GM18858 (cell line): ENCODE measurements around the gene NRSN2.

Experiments
- ATAC-seq: cut with Tn5 transposase; IDR thresholded peaks from one replicate; pipeline ENCODE4 v1.9.1; 2021; ENCODE audit not compliant: unreplicated experiment

NRSN2 gene, protein sequence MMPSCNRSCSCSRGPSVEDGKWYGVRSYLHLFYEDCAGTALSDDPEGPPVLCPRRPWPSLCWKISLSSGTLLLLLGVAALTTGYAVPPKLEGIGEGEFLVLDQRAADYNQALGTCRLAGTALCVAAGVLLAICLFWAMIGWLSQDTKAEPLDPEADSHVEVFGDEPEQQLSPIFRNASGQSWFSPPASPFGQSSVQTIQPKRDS

DNA sequence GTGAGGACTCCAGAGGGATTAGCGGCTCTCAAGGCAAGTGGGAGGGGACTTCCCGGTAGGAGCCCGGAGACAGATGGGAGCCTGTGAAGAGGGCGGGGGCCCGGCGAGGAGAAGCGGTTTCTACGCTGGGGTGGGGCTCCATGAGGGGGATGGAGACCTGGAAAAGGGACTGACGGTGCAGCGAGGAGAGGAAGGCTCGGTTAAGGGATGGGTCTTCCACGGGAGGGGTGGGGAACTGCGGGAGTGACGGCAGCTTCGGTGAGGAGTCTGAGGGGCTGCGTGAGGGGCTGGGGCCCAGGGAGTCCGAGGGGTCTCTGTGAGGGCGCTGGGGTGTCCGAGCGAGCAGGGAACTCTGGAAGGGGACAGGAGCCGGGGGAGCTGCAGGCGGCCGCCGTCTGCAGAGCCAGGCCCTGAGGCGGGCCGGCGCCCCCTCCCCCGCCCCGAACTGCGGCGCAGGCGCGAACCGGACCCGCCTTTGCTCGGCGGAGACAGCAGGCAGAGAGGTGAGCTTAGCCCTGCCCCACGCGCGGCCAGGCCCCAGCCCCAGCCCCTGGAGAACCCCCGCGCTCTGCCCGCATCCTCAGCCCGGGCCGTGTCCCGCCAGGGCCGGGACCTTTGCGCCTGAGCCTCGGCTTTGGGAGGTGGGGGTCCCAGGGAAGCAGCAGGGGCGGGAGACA, at the start of gene NRSN2:
NRSN2 (plus strand) TSS at position 472 of the 677 bp plus-strand sequence. CDS start 2,533 bp downstream, outside the sequence.
- ATAC-seq, result no peak

DNA sequence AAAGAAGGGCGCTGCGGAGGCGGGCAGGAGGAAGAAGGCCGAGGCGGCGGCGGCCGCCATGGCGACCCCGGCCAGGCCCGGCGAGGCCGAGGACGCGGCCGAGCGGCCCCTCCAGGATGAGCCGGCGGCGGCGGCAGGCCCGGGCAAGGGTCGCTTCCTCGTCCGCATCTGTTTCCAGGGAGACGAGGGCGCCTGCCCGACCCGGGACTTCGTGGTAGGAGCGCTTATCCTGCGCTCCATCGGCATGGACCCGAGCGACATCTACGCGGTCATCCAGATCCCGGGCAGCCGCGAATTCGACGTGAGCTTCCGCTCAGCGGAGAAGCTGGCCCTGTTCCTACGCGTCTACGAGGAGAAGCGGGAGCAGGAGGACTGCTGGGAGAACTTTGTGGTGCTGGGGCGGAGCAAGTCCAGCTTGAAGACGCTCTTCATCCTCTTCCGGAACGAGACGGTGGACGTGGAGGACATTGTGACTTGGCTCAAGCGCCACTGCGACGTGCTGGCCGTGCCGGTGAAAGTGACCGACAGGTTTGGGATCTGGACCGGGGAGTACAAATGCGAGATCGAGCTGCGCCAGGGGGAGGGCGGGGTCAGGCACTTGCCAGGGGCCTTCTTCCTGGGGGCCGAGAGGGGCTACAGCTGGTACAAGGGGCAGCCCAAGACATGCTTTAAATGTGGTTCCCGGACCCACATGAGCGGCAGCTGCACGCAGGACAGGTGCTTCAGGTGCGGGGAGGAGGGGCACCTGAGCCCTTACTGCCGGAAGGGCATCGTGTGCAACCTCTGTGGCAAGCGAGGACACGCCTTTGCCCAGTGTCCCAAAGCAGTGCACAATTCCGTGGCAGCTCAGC, 48.8 kb upstream of the NRSN2 start:
- ATAC-seq, result peak; percentile 9

DNA sequence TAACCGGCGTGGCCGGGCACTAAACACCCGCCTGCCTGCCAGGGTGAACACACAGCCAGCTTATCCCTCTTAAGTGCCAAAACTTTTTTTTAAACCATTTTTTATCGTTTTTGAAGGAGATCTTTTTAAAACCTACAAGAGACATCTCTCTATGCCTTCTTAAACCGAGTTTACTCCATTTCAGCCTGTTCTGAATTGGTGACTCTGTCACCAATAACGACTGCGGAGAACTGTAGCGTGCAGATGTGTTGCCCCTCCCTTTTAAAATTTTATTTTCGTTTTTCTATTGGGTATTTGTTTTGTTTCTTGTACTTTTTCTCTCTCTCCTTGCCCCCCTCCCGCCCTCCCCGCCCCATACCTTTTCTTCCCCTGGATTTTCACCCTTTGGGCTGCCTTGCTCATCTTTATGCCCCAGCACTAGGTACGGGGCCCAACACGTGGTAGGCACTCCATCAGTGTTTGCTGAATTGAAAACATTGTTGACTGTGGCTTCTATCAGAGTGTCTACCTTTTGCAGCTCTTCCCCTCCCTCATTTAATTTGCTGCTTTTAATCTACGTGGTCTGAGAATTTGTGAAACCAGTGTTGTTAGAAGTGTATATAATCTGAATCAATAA, 48.0 kb upstream of the NRSN2 start:
- ATAC-seq, result no peak

DNA sequence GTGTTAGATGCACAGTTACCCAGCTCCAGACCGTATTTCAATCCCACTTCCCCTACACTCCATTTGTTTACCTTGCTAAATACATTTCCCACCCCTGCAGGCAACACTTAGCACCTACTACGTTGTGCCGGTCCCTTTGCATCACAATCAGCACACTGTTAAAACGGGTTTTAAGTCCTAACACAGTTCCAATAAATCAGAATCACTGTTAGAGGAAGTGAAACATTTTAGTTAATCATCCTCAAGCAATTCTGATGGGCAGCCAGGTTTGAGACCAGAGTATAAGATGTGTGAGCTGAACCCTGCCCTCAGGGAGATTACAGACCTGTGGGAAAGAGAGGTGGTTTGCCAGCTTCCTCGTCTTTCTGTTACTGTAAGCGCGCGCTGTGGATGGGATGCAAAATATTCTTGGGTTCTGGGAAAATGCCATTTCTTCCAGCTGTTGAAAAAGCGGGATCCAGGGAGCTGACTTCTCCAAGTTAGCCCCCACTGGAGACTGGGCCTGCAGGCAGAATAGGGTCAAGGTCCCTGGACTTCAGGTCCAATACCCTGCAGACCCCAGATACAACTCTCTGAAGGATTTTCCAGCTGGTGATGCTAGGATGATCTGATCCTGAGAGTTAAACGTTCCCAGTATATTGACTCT, 46.4 kb upstream of the NRSN2 start:
- no peak for ATAC-seq

DNA sequence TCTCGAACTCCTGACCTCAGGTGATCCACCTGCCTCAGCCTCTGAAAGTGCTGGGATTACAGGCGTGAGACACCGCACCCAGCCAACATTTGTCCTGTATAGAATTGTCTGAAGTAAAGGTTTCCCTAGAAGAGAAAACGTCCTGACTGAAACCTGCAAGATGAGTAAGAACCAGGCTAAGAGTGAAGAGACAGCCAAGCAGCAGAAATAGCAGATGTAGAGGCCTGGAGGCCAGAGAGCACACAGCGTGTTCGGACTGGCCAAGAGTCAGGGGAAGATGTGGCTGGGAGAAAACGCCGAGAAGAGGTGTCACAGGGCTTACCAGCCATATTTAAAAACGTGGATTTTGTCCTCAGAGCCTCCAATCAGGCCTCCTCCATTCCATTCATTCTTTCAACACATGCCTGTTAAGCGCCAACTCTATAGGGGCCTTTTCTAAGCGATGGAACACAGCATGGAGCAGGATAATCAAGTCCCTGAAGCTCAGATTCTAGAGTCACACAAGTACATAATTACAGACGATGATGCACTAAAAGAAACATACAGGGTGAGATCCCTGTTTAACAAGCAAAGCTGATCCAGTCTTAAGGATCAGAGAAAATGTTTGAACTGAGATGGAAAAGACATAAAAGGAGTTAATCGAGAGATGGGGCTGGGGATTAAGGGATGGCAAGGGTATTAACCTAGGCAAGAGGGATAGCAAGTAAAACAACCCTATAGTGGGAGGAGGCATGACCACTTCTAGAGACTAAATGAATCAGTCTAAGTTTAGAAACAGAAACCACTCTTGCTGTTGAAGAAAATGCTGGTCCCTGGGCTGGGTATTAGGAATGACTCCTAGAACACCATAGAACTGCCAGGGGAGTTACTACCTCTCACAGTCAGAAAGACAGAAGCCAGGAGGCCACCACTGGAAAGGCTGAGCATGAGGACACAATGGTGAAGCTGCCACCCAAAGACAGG, 44.7 kb upstream of the NRSN2 start:
- no peak for ATAC-seq

DNA sequence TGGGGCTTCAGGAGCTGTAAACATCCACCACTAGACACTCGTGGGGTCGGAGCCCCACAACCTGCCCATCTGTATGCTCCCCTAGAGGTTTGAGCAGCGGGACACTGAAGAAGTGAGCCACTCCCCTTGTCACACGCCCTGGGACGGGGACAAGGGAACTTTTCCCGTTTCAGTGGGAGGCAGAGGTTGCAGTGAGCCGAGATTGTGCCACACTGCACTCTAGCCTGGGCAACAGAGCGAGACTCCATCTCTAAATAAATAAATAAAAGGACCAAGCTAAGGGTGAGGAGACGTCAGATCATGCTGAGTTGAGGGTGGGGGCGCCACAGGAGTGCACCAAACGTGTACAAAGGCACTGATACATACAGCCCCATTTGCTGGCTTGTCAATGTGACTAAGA, 41.2 kb upstream of the NRSN2 start:
- ATAC-seq, result no peak

DNA sequence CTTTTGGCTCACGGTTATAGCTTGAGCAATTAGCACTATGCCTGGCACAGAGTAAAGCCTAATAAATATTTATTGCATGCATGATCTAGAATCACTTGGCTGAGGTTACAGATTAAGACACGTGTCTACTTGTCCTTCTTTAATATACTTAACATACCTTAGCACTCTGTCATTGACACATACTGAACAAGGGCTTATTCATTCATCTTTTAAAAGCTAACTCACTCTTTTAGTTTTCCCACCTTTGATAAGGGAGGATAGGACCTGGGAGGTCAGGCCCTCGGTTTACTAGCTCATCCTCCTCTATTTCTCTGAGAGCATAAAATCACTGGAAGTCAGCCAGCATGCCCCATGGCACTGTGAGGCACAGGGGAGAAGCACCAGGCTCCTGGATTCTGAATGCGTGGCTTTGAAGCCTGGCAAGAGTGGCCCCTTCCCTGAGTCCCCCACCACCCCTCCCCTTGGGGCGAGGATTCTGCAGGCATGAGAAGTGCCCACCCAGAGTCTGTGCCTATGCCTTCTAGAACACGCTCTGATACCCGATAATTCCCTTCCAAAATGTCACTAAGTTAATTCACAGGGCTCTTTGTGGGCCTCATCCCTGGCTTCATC, 38.4 kb upstream of the NRSN2 start:
- no peak for ATAC-seq

DNA sequence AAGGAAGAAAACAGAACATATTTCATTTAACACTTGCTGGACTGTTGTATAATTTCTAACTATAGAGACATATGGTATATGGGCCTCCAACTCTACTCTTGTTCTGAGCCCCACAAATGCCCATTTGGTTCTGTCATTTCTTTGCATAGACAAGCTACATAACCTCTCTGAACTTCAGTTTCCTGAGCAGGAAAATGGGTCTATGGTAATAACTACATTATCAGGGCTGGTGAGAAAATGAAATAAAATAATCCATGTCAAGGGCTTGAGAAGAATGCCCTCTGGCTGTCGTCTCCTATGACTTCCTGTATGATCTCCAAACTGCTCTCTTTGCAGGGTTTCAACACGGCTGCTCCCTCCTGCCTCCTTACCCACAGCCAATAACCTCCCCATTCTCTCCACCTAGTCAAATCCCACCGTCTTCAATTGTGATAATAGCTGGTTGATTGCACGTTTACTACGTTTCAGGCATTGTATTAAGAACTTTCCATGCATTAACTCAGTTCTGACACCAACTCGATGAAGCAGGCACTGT, 37.5 kb upstream of the NRSN2 start:
- ATAC-seq, result no peak

DNA sequence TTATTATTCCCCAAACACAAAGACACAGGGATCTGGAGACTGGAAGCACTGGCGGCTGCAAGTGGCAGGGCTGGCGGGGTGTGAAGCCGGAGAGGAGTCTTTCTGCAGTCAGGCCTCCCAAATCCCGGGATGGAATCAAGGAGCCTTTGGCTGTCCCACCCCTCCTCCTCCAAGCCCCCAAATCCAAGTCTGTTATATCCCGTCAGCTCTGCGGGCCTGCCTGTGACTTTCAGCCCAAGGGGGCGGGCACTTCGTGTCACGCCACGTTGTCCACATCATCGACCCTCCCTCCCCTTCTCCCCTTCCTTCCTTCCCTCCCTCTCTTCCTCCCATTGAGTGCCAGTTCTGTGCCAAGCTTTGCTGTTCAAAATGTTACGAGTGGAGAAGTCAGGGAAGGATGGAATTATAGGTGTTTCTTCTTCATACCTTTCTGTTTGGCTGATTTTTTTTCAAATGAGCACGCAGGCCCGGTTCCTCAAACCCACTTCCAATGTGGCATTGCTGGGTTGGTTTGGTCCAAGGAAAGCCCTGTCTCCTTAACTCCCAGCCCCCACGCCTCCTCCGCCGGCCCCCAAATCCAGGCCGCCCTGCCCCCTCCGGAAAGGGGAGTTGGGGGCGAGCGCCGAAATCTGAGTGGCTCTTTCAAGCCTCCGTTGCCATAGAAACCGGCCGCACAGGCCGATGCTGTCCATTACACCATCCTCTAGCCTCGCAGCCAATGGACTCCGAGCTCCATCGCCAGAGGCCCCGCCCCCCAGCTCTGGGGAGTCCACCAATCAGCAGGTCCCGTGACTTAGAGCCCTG, 36.9 kb upstream of the NRSN2 start:
- ATAC-seq, result peak; percentile 83

DNA sequence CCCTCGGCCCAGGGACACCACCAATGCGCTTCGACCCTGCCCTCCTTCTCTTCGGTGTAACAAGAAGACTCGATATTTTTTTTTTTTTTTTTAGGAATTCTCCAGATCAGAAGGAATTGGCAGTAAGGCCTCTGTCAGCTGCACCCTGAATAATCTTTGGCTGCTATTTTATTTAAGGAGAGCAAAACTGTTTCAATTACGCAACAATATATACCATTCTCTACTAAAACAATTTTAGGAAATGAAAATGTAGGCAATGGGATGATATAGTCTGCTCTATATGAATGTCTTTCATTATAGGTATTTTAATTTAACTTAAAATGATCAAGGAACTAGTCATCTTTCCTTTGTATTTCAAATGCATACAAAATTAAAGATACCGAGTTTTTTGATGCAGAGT, 36.3 kb upstream of the NRSN2 start:
- no peak for ATAC-seq

DNA sequence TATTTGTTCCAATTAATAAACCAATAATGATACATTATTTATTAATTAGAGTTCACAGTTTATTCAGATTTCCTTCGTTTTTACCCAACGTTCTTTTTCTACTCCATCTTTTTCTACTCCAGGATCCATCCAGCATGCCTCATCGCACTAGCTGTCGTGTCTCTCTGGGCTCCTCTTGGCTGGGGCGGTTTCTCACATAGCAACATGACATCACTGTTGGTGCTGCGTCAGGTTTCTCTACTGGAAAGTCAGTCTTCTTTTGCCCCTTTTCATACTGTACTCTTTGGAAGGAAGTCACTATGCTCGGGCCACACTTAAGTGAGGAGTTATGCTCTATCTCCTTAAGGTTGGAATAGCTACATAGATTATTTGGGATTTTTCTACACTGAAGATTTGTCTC, 35.3 kb upstream of the NRSN2 start:
- ATAC-seq, result no peak

DNA sequence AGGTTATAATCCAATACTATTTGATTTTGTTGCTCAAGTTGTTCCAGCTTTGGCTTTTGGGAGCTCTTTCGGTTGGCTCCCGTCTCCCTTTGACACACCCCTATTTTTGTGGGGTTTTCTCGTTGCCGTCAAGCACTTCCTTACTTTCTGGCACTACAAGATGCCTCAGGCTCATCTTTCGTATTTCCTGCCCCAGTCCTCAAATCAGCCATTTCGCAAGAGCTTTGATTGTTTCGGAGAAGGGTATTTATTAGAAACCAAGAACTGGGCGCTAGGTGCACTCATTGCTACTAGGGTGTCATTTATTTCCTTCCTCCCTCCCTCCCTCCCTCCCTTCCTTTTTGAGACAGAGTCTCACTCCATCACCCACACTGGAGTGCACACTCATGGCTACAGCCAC, 34.8 kb upstream of the NRSN2 start:
- ATAC-seq, result no peak

DNA sequence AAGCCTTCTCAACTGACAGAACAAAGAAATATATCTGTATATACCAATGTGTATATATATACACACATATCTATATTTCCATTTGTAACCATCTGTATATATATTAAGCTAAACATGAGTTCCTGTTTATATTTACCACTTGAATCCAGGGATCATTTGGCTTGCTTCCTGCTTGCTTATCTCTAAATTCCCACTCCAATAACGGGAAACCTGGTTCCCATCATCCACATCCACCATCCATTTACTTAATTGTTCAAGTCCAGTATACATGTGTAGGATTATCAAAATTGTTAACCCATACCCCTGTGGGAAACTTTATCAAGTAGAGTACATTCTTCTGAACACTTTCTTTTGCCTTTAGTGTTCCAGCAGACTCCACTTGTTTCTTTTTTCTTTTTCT, 34.0 kb upstream of the NRSN2 start:
- ATAC-seq, result no peak

DNA sequence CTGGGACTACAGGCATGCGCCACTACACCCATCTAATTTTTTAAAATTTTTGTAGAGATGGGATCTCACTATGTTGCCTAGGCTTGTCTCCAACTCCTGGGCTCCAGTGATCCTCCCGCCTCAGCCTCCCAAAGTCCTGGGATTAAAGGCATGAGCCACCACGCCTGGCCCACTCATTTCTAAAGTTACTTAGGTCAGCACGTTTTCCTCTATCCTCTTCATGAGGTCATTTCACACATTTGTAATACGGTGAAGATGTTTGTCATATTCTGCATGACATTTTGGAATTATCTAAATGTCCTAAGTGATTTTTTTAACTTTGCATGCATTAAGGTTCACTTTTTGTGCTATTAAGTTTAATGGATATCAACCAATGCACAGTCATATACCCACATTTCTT, 33.5 kb upstream of the NRSN2 start:
- no peak for ATAC-seq

DNA sequence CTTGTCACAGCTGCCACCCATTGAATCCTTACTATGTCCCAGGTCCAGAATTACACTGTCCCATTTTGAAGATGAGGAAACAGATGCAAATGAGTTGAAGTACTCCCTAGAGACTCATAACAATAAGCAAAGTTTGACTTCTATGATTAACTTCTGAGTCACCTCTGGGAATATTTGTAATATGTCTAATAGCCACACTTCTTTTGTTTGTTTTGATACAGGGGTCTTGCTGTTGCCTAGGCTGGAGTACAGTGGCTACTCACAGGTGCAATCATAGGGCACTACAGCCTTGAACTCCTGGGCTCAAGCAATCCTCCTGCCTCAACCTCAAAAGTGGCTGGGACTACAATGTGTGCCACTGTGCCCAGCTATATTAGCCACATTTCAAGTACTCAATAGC, 33.0 kb upstream of the NRSN2 start:
- no peak for ATAC-seq

DNA sequence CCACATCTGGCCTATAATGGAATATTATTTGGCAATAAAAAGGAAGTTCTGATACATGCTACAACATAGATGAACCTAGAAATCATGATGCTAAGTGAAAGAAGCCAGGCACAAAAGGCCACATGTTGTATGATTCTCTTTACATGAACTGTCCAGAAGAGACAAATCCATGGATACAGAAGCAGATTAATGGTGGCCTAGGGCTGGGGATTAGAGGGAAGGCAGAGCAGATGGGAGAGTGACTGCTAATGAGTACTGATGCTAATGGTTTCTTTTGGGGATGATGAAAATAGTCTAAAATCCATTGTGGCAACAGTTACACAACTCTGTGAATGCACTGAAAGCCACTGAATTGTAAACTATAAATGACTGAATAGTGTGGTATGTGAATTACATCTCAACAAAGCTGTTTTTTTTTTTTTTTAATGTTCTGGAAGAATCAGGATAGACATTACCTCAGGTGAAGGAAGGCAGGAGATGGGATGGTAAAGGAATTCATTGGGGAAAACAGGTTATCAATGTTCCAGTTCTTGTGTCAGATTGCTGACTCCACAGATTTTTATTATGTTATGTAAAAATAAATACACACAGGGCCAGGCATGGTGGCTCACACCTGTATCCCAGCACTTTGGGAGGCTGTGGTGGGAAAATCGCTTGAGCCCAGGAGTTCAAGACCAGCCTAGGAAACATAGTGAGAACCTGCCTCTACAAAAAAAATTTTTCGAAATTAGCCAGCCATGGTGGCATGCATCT, 30.4 kb upstream of the NRSN2 start:
- no peak for ATAC-seq

DNA sequence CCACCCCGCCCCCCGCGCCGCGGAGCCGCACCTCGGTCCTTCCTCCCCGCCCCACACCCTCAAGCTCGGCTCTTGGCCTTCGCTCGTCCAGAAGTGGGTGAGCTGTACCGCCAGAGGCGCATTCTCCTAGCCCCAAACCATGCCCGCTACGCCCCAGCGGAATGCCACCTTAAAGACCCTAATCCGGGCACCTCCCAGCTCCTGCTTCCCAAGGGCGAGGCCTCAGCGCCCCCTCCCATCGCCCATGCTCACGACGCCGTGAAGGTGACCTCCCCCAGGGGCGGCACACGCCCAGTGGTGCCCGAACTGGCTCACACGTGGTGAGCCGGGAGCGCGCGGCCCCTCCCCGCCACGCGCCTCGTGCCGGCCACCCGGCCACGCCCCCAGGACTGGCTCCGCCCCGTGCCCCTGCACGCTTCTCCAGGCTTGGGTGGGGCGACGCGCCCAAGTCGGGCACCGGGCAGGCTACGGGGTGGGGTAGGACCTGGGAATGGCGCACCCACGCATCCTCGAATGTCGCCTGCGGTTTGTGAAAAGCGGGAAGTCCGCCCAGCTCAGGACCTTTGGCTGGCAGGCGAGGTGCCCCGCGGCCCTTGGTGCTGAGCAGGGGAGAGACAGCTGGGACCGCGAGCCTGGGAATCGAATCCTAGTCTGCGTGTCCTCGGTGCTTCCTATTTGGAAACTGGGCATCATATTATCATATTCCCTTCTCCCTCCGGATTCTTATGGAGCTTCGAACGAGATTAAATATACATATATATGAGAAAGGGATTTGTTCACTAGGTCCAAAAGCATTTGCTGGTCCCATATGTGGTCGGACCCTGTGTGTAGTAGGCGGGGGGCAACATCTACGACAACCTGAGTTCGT, 22.5 kb upstream of the NRSN2 start:
- peak; percentile 43 for ATAC-seq
